HL-60 (cell line): ENCODE measurements around the gene TLX1.

Experiments
- DNase-seq, 2 experiments: peaks; one replicate each; pipeline ENCODE4 v3.0.0-alpha.2; 2010 to 2020; ENCODE audit warnings: low read depth in 1 of 2, low spot score in 1 of 2
- H3K27ac ChIP-seq: fragments of 250-450 bp; sonication (Bioruptor Pico); replicated peaks from 2 replicates; pipeline ENCODE4 v1.5.1; 2020; ENCODE audit warnings: mild to moderate bottlenecking, moderate library complexity
- H3K27me3 ChIP-seq: fragments of 250-450 bp; sonication (Bioruptor Pico); 2 replicates; pipeline ENCODE4 v1.5.1; 2021; ENCODE audit warnings: mild to moderate bottlenecking, moderate library complexity; ENCODE audit not compliant: insufficient read depth, poor library complexity, severe bottlenecking
- H3K4me3 ChIP-seq: replicated peaks from 2 replicates; pipeline ENCODE4 v1.5.1; 2011; ENCODE audit warnings: mild to moderate bottlenecking, control low read depth, low read length; ENCODE audit not compliant: insufficient read depth
- GABPA ChIP-seq: IDR thresholded peaks from 2 replicates; pipeline ENCODE4 v1.6.1; 2012; ENCODE audit warnings: low read depth
- POLR2AphosphoS5 ChIP-seq: IDR thresholded peaks from 2 replicates; pipeline ENCODE4 v1.6.1; 2012; ENCODE audit warnings: low read depth
- SPI1 ChIP-seq: IDR thresholded peaks from 2 replicates; pipeline ENCODE4 v1.6.1; 2012; ENCODE audit warnings: low read depth, mild to moderate bottlenecking, borderline replicate concordance
- TF ChIP-seq, protein P1 (sequence below): IDR thresholded peaks from 2 replicates; pipeline ENCODE4 v1.6.1; 2012; ENCODE audit warnings: low read depth; ENCODE audit not compliant: insufficient replicate concordance
- TF ChIP-seq, protein P2 (sequence below): IDR thresholded peaks from one replicate; pipeline ENCODE4 v1.5.1; 2011; ENCODE audit warnings: low read length, control low read depth, inconsistent platforms; ENCODE audit not compliant: insufficient read depth

The TLX1 gene

DNA sequence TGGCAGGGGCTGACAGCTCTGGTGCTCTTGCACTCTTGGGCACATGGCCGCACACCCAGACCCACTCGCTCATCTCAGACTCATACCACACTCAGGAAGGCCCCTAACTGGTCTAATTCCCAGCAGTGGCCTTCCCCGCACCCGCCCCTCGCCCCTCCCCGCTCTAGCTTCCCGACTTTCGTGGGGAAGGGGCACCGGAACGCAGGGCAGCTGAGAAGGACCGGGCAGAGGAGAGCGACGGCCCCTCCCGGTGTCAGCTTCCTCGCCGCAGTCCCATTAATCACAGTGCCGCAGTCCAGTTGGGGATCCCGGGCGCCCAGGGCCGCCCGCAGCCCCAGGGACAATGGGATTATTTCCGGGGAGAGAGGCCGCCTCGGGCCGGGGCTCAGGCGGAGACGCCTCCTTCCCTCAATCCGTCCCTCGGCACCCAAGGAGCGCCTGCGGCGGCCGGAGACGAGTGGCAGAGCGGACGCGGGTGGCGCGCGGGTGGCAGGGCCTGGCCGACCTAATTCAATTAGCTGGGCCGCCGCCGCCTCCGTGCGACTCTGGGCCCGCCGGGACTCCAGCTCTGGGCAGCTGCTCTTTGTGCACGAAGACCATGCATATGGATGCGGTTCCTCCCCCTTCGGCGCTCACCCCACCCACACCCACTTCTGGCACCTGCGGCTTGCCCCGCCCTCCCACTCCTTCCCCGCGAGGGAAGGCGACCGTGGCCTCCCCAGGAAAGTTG is 7.8 kb upstream of the TLX1 start:
- TF ChIP-seq, protein P1, sequence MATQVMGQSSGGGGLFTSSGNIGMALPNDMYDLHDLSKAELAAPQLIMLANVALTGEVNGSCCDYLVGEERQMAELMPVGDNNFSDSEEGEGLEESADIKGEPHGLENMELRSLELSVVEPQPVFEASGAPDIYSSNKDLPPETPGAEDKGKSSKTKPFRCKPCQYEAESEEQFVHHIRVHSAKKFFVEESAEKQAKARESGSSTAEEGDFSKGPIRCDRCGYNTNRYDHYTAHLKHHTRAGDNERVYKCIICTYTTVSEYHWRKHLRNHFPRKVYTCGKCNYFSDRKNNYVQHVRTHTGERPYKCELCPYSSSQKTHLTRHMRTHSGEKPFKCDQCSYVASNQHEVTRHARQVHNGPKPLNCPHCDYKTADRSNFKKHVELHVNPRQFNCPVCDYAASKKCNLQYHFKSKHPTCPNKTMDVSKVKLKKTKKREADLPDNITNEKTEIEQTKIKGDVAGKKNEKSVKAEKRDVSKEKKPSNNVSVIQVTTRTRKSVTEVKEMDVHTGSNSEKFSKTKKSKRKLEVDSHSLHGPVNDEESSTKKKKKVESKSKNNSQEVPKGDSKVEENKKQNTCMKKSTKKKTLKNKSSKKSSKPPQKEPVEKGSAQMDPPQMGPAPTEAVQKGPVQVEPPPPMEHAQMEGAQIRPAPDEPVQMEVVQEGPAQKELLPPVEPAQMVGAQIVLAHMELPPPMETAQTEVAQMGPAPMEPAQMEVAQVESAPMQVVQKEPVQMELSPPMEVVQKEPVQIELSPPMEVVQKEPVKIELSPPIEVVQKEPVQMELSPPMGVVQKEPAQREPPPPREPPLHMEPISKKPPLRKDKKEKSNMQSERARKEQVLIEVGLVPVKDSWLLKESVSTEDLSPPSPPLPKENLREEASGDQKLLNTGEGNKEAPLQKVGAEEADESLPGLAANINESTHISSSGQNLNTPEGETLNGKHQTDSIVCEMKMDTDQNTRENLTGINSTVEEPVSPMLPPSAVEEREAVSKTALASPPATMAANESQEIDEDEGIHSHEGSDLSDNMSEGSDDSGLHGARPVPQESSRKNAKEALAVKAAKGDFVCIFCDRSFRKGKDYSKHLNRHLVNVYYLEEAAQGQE: no peak
- TF ChIP-seq, protein P2, sequence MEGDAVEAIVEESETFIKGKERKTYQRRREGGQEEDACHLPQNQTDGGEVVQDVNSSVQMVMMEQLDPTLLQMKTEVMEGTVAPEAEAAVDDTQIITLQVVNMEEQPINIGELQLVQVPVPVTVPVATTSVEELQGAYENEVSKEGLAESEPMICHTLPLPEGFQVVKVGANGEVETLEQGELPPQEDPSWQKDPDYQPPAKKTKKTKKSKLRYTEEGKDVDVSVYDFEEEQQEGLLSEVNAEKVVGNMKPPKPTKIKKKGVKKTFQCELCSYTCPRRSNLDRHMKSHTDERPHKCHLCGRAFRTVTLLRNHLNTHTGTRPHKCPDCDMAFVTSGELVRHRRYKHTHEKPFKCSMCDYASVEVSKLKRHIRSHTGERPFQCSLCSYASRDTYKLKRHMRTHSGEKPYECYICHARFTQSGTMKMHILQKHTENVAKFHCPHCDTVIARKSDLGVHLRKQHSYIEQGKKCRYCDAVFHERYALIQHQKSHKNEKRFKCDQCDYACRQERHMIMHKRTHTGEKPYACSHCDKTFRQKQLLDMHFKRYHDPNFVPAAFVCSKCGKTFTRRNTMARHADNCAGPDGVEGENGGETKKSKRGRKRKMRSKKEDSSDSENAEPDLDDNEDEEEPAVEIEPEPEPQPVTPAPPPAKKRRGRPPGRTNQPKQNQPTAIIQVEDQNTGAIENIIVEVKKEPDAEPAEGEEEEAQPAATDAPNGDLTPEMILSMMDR: no peak
- TF ChIP-seq SPI1 (no peak), GABPA (no peak), POLR2AphosphoS5 (no peak)
- peaks cover 89% of the 10 kb centered on the region for H3K27me3 ChIP-seq
- H3K4me3 ChIP-seq: no peak overlapping the region
- H3K27ac ChIP-seq: no peak overlapping the region
- no peak for DNase-seq

DNA sequence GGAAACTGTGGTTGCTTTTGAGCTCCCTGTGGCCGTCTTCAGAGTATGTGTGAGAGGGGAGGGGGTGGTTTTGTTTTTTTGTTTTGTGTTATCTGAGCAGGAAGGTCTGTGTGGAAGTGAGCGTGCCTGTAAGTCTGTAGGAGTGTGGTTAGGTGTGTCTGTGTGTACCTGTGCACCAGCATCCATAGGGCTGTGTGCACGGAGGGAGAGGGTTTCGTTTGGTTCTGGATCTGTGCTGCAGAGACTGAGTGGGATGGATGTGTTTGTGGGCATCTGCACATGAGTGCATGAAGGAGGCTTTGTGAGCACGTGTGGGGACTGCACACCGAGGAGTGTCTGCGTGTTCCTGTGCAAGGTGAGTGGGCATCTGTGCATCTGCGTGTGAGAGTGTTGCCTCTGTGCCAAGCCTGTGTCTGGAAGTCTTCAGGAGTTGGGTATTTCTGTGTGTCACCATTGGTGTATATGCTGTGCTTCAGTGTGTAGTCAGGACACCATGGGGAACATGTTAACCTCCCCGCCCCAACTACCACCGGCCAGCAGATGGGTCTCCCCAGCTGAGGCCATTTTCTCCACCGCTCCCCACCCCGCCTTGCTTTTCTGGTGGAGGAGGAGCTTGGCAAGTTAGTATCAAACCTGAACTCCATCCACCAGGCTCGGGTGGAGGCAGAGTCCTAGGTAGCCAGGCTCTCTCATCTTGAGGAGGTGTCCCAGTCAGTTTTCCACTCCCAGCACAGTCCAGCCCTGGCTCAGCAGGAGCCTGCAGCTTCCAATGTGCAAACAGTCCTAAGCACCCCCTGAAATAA is 7.1 kb upstream of the TLX1 start:
- TF ChIP-seq, protein P1: no peak
- TF ChIP-seq SPI1 (no peak), GABPA (no peak), POLR2AphosphoS5 (no peak)
- TF ChIP-seq, protein P2: no peak
- H3K27ac ChIP-seq: no peak overlapping the region
- DNase-seq: no peak
- no peak overlapping the region for H3K4me3 ChIP-seq
- peaks cover 91% of the 10 kb centered on the region for H3K27me3 ChIP-seq

DNA sequence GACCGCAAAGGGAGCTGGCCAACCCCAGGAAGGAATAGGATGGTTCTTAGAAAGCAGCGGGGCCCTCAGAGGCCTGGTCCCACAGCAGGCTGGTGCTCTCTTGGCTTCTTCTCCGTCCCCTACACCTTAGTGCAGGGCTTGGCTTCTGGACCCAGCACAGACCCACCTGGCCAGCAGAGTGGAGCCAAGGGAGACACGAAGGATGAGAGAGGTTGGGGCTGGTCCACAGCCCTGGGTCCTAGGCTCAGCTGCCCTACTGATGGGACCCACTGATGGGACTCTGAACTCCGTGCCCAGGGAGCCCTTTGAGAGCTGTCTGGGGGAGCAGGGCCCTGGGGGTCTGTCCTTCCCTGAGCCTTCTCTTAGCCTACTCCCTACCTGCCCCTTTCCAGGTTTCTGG is 6.2 kb upstream of the TLX1 start:
- no peak overlapping the region for H3K27ac ChIP-seq
- TF ChIP-seq SPI1 (no peak), GABPA (no peak), POLR2AphosphoS5 (no peak)
- H3K4me3 ChIP-seq: no peak overlapping the region
- peaks cover 89% of the 10 kb centered on the region for H3K27me3 ChIP-seq
- no peak for DNase-seq
